ENCODE results near the gene SMIM23.
"Not testable (repeated sequence)": the region's sequence is repeated elsewhere in the genome, so short reads cannot be mapped to it uniquely, and the experiment has no call there.

Gene SMIM23

GRCh38 chr5:171774418-171774817, 11.2 kb upstream of the SMIM23 start:
- no peak for DNase-seq

DNA sequence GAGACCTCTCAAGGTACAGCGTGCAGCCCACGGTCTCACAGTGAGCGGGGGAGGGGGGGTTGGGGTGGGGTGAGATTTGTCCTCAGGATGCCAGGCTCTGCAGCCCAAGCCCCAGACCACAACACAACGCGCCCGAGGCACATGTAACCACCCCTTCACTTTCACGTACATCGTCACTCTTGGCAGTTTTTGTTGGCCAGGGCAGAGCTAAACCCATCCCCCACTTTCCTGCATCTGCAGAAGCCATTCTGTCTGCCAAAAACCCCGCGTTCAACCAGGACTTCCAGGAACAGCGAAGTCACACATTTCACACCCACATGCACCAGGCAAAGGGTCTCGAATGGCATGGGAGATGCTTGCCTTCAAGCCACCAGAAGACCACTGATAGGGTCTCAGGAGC, 9.4 kb upstream of the SMIM23 start:
- no peak for DNase-seq

GRCh38 chr5:171776770-171777759, 8.6 kb upstream of the SMIM23 start:
- no peak for DNase-seq

DNA sequence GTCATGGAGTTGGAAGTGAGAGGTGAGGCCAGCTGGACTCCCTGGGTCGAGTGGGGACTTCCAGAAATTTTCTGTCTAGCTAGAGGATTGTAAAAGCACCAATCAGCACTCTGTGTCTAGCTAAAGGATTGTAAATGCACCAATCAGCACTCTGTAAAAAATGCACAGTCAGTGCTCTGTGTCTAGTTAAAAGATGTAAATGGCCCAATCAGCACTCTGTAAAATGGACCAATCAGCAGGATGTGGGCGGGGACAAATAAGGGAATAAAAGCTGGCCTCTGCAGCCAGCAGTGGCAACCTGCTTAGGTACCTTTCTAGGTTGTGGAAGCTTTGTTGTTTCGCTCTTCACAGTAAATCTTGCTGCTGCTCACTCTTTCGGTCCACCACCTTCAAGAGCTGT, 3.9 kb upstream of the SMIM23 start:
- not testable (repeated sequence) for DNase-seq

DNA sequence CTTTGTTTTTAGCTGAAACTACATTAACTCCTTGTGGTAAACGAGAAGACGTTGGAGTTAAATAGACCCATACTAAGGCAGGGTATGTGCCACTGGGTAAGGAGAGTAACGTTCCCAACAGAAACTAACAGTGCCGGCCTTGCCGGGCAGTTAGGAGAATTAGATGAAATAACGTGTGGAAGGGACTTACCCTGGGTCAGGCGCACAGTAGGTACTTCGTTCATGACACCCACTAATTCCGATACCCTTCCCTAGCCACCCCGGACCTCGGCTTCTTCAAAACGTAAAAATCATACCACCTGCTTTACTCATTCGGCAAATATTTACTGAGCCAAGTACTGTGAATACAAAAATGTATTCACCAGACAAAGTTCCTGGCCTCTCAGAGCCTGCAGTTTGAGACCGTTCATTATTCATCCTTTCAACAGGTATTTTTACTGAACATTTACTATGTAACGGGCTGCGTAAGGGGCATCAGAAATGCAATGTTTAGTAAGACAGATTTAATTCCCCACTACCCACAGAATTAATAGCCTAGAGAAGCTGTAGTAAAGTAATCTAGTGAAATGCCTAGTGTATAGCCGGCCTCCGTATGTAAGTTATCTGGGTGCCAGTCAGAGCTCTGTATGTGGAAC, 3.2 kb upstream of the SMIM23 start:
- DNase-seq, result no peak

DNA sequence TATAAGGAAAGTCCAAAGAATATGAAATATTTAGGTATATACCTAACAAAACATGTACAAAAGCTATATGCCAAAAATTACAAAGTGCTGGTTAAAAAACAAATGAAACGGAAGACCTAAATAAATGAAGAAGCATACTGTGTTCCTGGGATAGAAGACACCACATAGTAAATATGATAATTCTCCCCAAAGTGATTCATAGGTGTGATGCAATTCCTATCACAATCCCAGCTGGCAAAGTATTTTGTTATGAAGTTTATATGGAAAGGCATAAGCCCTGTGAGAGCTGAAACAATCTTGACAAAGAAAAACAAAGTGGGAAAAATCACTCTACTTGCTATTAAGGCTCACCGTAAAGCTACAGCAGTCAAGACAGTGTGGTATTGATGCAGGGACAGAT, 2.6 kb upstream of the SMIM23 start:
- DNase-seq, result no peak

GRCh38 chr5:171789353-171789752, 3.7 kb downstream of the SMIM23 start:
- no peak for DNase-seq

GRCh38 chr5:171790408-171790807, 4.8 kb downstream of the SMIM23 start:
- no peak for DNase-seq

- no peak for DNase-seq
These were observed 8.9 kb downstream of the SMIM23 start for GRCh38 chr5:171794470-171794960.

- no peak for DNase-seq
These were observed 9.8 kb downstream of the SMIM23 start for GRCh38 chr5:171795381-171795780.

- DNase-seq, result no peak
These were observed 10.8 kb downstream of the SMIM23 start for GRCh38 chr5:171796436-171796835.

GRCh38 chr5:171797543-171797942, 11.9 kb downstream of the SMIM23 start:
- no peak for DNase-seq

DNA sequence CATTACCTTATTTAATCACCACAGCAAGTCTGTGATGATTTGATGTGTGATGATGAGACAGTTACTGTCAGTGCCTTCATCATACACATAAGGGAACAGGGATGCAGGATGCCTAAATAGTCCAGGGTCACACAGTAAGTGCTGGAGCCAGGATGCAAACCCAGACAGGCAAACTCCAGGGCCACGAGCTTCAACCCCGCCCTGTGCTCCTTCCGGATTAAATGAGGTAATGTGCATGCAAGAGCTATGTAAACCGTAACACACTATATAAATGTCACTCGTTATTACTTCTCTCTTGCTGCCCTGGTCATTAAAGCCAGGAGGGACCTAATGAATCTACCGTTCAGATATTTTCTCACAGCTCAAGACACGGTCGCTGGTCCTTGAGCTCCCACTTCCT, 12.8 kb downstream of the SMIM23 start:
- no peak for DNase-seq

DNA sequence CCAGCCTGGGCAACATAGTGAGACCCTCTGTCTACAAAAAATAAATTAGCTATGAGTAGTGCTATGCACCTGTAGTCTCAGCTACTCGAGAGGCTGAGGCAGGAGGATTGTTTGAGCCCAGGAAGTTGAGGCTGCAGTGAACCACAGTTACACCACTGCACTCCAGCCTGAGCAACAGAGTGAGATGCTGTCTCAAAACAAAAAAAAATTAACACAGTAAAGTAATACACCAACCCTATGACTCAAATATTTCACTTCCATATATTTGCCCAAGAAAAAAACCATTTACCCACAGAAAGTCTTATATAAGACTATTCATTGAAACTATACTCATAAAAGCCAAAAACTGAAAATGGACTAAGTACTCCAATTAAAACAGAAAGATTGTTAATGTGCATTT, 16.2 kb downstream of the SMIM23 start:
- no peak for DNase-seq

DNA sequence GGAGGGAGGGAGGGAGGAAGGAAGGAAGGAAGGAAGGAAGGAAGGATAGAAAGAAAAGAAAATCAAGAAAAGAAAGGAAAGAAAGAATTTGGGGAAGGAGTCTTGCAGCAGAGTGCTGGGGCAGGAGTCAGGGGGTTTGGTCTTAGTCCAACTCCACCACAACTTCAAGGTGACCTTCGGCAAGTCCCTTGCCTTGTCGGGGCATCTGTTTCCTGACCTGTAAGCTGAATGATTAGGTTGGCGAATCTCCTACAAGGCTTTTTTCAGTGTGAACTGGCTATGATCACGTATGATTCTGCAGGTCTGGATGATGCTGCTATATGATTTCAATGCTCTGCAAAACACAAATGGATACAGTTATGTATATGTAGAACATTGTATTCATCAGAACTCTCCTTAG, 20.1 kb downstream of the SMIM23 start:
- no peak for DNase-seq

- peak in 1 of 3 experiments; percentile 60 for DNase-seq
These were observed 21.5 kb downstream of the SMIM23 start for GRCh38 chr5:171806976-171807747.

- no peak for DNase-seq
These were observed 22.8 kb downstream of the SMIM23 start for GRCh38 chr5:171808453-171808852.

DNA sequence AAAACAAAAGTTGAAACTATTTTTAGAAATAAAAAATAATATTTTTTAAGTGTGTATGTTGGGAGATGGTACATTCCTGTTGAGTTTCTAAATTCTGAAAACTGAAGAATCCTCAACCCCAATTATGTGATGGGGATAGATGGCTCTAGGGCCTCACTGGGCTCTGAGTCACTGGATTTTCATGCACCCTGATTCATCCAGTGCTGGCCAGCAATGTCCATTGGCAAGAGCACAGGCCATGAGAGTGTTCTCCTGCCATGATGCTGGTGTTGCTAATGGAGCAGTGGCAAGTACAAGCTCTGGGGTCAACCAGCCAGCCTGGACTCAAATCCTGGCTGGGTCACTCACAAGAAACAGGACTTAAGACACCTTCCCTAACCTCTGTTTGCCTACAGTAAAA, 23.3 kb downstream of the SMIM23 start:
- no peak for DNase-seq

GRCh38 chr5:171810227-171810626, 24.6 kb downstream of the SMIM23 start:
- no peak for DNase-seq

GRCh38 chr5:171813270-171813669, 27.7 kb downstream of the SMIM23 start:
- no peak for DNase-seq

GRCh38 chr5:171813813-171814490, 28.3 kb downstream of the SMIM23 start:
- no peak for DNase-seq

DNA sequence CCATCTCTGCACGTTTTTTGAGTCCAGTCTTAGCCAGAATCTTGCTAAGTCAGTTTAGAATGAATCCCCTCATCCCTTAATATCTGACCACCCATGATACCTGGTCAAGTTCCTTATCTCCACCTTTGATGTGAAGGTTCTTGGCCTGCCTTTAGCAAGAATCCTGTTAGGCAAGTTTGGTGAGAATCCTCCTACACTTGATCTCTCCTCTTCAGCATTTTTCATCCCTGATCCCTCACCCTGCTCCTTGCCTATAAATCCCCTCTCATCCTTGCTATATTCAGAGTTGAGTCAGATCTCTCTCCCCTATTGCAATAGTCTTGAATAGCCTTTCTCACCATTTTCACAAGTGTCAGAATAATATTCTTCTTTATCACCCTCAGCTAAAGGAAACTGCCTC, 31.0 kb downstream of the SMIM23 start:
- DNase-seq, result no peak

DNA sequence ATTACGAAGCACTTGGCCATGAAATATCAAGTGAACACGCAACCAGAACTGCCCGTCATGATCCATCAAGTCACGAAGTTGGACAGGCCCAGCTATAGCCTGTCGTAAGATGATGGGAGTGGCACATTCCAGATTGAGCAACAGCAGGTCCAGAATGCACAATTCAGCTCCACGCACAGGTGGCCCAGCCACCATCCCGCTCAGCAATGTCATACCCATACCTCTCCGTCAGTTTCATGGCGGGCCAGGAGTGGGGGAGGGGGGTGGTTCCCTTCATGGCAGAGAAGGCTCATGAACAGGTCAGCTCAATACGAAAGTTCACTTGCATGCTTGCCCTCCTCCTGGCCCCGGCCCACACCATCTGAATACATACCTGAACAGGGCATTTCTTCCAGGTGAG, 34.9 kb downstream of the SMIM23 start:
- DNase-seq, result no peak

Measured in NCI-H1417 (cell line).